ENCODE measurements around the gene SNX20.

Gene SNX20

GRCh38 chr16:50679676-50680555, 1.2 kb downstream of the SNX20 start:
- DNase-seq (ENCODE audit: low read depth), result no peak

- DNase-seq (ENCODE audit: low read depth), result no peak
These were observed 1.8 kb downstream of the SNX20 start for GRCh38 chr16:50679266-50679665.

- no peak for DNase-seq (ENCODE audit: low read depth)
These were observed 2.6 kb downstream of the SNX20 start for GRCh38 chr16:50678531-50678930.

- DNase-seq (ENCODE audit: low read depth), result no peak
These were observed 3.8 kb downstream of the SNX20 start for GRCh38 chr16:50677351-50677750.

GRCh38 chr16:50676684-50677225, 4.4 kb downstream of the SNX20 start:
- DNase-seq (ENCODE audit: low read depth), result no peak

GRCh38 chr16:50675686-50676610, 5.2 kb downstream of the SNX20 start:
- DNase-seq (ENCODE audit: low read depth), result no peak

- no peak for DNase-seq (ENCODE audit: low read depth)
These were observed 6.3 kb downstream of the SNX20 start for GRCh38 chr16:50674831-50675230.

- no peak for DNase-seq (ENCODE audit: low read depth)
These were observed 7.4 kb downstream of the SNX20 start for GRCh38 chr16:50673496-50674275.

GRCh38 chr16:50671644-50672260, 9.4 kb downstream of the SNX20 start:
- DNase-seq (ENCODE audit: low read depth), result peak; percentile 23

- no peak for DNase-seq (ENCODE audit: low read depth)
These were observed 10.6 kb downstream of the SNX20 start for GRCh38 chr16:50670476-50670875.

GRCh38 chr16:50669741-50670140, 11.4 kb downstream of the SNX20 start:
- DNase-seq (ENCODE audit: low read depth), result no peak

- DNase-seq (ENCODE audit: low read depth), result no peak
These were observed 12.6 kb downstream of the SNX20 start for GRCh38 chr16:50668368-50669008.

- DNase-seq (ENCODE audit: low read depth), result no peak
These were observed 13.4 kb downstream of the SNX20 start for GRCh38 chr16:50667497-50668367.

GRCh38 chr16:50666658-50667496, 14.2 kb downstream of the SNX20 start:
- no peak for DNase-seq (ENCODE audit: low read depth)

GRCh38 chr16:50665128-50665878, 15.8 kb downstream of the SNX20 start:
- DNase-seq (ENCODE audit: low read depth), result peak; percentile 63

- no peak for DNase-seq (ENCODE audit: low read depth)
These were observed 16.8 kb downstream of the SNX20 start for GRCh38 chr16:50664270-50664669.

- no peak for DNase-seq (ENCODE audit: low read depth)
These were observed 18.7 kb downstream of the SNX20 start for GRCh38 chr16:50662306-50662940.

GRCh38 chr16:50659806-50660205, 21.3 kb downstream of the SNX20 start:
- DNase-seq (ENCODE audit: low read depth), result no peak
